ENCODE data around the gene ARHGEF2. TPM values are rescaled to one million over a fixed set of nuclear protein-coding genes. Genes with fewer than 3 reads are reported as not detected.
A peak's percentile ranks its signal among the peaks of the same experiment; 100 is the strongest.

ARHGEF2 gene
- polyA plus RNA-seq, 3 donors: 15.4 to 271 (median 18.6) TPM

DNA sequence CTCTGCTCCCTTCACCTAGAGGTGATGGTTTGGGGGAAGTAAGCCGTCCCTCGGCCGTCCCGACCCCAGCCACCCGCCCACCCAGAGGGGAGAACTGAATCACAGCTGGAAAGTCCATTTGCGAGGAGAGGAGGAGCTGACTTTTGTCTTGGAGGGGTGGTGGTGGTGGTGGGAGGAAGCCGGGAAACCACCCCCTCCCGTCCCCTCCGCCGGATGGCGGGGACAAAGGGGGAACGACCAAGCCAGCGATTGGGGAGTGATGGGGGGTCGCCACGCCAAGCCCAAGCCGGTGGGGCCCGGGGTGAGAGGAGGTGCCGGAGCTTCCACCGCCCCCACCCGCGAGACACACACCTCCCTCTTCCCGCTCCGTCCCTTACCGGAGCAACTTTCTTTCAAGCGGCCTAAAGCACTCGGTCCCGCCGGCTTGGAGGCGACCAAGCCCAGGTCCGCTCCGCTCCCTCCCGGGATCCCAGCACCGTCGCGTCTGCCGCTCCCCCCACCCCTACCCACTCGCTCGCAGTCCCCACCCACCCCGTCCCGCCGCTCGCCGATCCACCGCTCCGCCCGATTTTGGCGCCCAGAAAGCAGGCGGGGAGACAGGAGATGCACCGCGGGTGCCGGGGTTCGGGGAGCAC is 540 bp downstream of the ARHGEF2 start:
- Histone ChIP-seq H3K4me2 (replicated peaks; ENCODE audit: extremely low read depth, low read length, poor library complexity, severe bottlenecking) (peak overlapping the region; percentile 96), H3K9ac (ENCODE audit: insufficient read depth, low read length, poor library complexity, severe bottlenecking) (peak overlapping the region; percentile 99), H3K9me3 (replicated peaks in 1 of 2; ENCODE audit: control insufficient read depth in 1 of 2, insufficient read depth in 1 of 2, low read length in 2 of 2) (no peaks in the 10 kb centered on the region), H3K79me2 (ENCODE audit: insufficient read depth, low read length) (peaks cover 97% of the 10 kb centered on the region), H4K20me1 (ENCODE audit: insufficient read depth, low read length) (peaks cover 63% of the 10 kb centered on the region), H2AFZ (ENCODE audit: insufficient read depth, low read depth, low read length, poor library complexity, severe bottlenecking) (peak overlapping the region; percentile 55), H3K4me1 (ENCODE audit: control insufficient read depth in 1 of 2, insufficient read depth in 2 of 2, low read length in 2 of 2) (peaks cover 73 to 87% of the 10 kb centered on the region in 2 donors), H3K27ac (ENCODE audit: low read depth in 1 of 2, low read length in 2 of 2) (peak overlapping the region; percentile 81 to 97), H3K27me3 (ENCODE audit: control insufficient read depth in 2 of 2, insufficient read depth in 2 of 2, low read length in 2 of 2) (no peaks in the 10 kb centered on the region), H3K36me3 (replicated peaks in 1 of 2; ENCODE audit: control insufficient read depth in 1 of 2, insufficient read depth in 2 of 2, low read length in 2 of 2) (peaks cover 8 to 14% of the 10 kb centered on the region in 2 donors), H3K4me3 (replicated peaks in 1 of 3; ENCODE audit: low read depth in 2 of 3, low read length in 3 of 3) (peak overlapping the region; percentile 93 to 96 (median 94))
- no peaks in the 10 kb centered on the region for H3K9me3 Mint-ChIP-seq
- TF ChIP-seq, protein P1, sequence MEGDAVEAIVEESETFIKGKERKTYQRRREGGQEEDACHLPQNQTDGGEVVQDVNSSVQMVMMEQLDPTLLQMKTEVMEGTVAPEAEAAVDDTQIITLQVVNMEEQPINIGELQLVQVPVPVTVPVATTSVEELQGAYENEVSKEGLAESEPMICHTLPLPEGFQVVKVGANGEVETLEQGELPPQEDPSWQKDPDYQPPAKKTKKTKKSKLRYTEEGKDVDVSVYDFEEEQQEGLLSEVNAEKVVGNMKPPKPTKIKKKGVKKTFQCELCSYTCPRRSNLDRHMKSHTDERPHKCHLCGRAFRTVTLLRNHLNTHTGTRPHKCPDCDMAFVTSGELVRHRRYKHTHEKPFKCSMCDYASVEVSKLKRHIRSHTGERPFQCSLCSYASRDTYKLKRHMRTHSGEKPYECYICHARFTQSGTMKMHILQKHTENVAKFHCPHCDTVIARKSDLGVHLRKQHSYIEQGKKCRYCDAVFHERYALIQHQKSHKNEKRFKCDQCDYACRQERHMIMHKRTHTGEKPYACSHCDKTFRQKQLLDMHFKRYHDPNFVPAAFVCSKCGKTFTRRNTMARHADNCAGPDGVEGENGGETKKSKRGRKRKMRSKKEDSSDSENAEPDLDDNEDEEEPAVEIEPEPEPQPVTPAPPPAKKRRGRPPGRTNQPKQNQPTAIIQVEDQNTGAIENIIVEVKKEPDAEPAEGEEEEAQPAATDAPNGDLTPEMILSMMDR (IDR thresholded peaks at IDR 0.05): no peak
- WGBS (ENCODE audit: insufficient coverage): under 1% methylated on average over 32 of the region's 52 CpGs
- intact Hi-C loops (cut with micrococcal nuclease): loop anchor here in 1 of 2 donors (2.0 kb wide), 1 partner anchor 15 kb away; no protein-coding TSS in a partner anchor
- peaks cover 0 to 8% (median 3%) of the 10 kb centered on the region in 3 donors for H3K27me3 Mint-ChIP-seq (ENCODE audit: low read depth in 3 of 3)
- H3K27ac Mint-ChIP-seq: peak overlapping the region; percentile 91 to 99 (median 96)
- DNase-seq: peak in 2 of 3 donors; percentile 47 to 70
- peaks cover 34 to 51% of the 10 kb centered on the region in 2 donors for H3K36me3 Mint-ChIP-seq
- peak overlapping the region; percentile 96 to 98 for H3K4me3 Mint-ChIP-seq
- peaks cover 69% of the 10 kb centered on the region for H3K4me1 Mint-ChIP-seq

DNA sequence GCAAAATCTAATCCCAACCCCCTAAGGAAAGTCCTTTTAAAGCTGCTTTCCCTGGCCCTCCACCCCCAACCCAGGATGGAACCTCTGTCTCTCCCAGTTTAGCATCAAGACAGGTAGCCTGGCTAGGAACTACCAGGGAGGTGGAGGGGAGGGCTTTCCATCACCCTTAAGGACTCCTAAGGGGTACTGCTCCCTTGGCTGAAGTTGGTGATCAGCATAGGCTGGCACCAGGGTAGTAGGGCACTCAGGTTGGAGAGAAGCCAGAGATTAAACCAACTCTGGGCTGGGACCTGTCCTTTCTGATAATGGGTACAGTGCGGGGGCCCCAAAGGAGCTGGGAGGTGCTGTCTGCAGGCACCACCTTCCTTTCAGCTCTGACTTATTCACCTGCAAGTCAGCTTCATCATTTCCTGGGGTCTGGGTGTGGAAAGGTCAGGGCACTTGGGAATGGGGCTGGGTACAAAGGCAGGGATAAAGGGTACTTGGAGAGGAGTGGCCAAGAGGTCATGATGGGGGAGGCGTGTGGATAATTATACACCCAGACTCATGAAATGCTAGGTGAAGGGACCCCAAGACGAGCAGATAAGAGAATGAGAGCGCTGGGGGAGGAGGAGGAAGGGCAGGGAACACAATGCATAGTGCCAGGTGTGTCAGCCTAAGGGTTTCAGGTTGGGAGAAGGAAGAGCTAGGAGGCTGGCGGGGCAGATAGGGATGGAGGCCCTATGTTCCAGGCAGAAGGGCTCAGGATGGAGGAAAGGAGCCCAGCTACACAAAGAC is 1.2 kb downstream of the ARHGEF2 start:
- Mint-ChIP-seq H3K4me3 (peak overlapping the region; percentile 96 to 98), H3K4me1 (peaks cover 70% of the 10 kb centered on the region), H3K27ac (peak overlapping the region; percentile 91 to 99 (median 96)), H3K36me3 (peaks cover 41 to 50% of the 10 kb centered on the region in 2 donors), H3K27me3 (ENCODE audit: low read depth in 3 of 3) (peaks cover 0 to 8% (median 3%) of the 10 kb centered on the region in 3 donors), H3K9me3 (no peaks in the 10 kb centered on the region)
- Histone ChIP-seq H3K4me1 (ENCODE audit: control insufficient read depth in 1 of 2, insufficient read depth in 2 of 2, low read length in 2 of 2) (peaks cover 73 to 87% of the 10 kb centered on the region in 2 donors), H3K4me2 (replicated peaks; ENCODE audit: extremely low read depth, low read length, poor library complexity, severe bottlenecking) (peak overlapping the region; percentile 96), H3K9me3 (replicated peaks in 1 of 2; ENCODE audit: control insufficient read depth in 1 of 2, insufficient read depth in 1 of 2, low read length in 2 of 2) (no peaks in the 10 kb centered on the region), H3K9ac (ENCODE audit: insufficient read depth, low read length, poor library complexity, severe bottlenecking) (peak overlapping the region; percentile 99), H3K36me3 (replicated peaks in 1 of 2; ENCODE audit: control insufficient read depth in 1 of 2, insufficient read depth in 2 of 2, low read length in 2 of 2) (peaks cover 11 to 21% of the 10 kb centered on the region in 2 donors), H3K4me3 (replicated peaks in 1 of 3; ENCODE audit: low read depth in 2 of 3, low read length in 3 of 3) (peak overlapping the region; percentile 93 to 96 (median 94)), H3K27ac (ENCODE audit: low read depth in 1 of 2, low read length in 2 of 2) (peak overlapping the region; percentile 81 to 97), H2AFZ (ENCODE audit: insufficient read depth, low read depth, low read length, poor library complexity, severe bottlenecking) (no peak overlapping the region), H4K20me1 (ENCODE audit: insufficient read depth, low read length) (peaks cover 70% of the 10 kb centered on the region), H3K27me3 (ENCODE audit: control insufficient read depth in 2 of 2, insufficient read depth in 2 of 2, low read length in 2 of 2) (no peaks in the 10 kb centered on the region), H3K79me2 (ENCODE audit: insufficient read depth, low read length) (peaks cover 97% of the 10 kb centered on the region)
- WGBS (ENCODE audit: insufficient coverage): 0% methylated on average over 3 of the region's 5 CpGs
- intact Hi-C loops (cut with micrococcal nuclease): loop anchor here in 1 of 2 donors (2.0 kb wide), 1 partner anchor 14 kb away; no protein-coding TSS in a partner anchor
- DNase-seq: no peak
- TF ChIP-seq, protein P1 (IDR thresholded peaks at IDR 0.05): no peak
